ENCODE measurements around the gene PCBP2. TPM values are rescaled to one million over a fixed set of nuclear protein-coding genes. Genes with fewer than 3 reads are reported as not detected.
"Not testable (repeated sequence)": the region's sequence is repeated elsewhere in the genome, so short reads cannot be mapped to it uniquely, and the experiment has no call there.

PCBP2 gene
- total RNA-seq, 1 experiment from 2014 or later = 981 TPM

- no peak for TF ChIP-seq FOXP4 (CRISPR knock-in tag; IDR thresholded peaks at IDR 0.05)
- no peak for TF ChIP-seq ZNF425 (CRISPR knock-in tag; conservative IDR thresholded peaks at IDR 0.05)
- no peak for TF ChIP-seq CREB1 (CRISPR knock-in tag; IDR thresholded peaks at IDR 0.05)
- TF ChIP-seq NR3C1 (CRISPR knock-in tag; conservative IDR thresholded peaks at IDR 0.05; ENCODE audit: low read depth) = no peak
- TF ChIP-seq ZSCAN18 (CRISPR knock-in tag; IDR thresholded peaks at IDR 0.05) = no peak
- TF ChIP-seq ZNF263 (CRISPR knock-in tag; IDR thresholded peaks at IDR 0.05; ENCODE audit: low read depth) = no peak
- TF ChIP-seq MYBL2 (CRISPR knock-in tag; IDR thresholded peaks at IDR 0.05) = no peak
- no peak for TF ChIP-seq TP53 (CRISPR knock-in tag; IDR thresholded peaks at IDR 0.05)
Observed at GRCh38 chr12:53480491-53481442, 28.9 kb downstream of the PCBP2 start (continued).

- not testable (repeated sequence) for H3K27me3 Mint-ChIP-seq (ENCODE audit: low read depth); H3K9me3 Mint-ChIP-seq; DNase-seq (ENCODE audit: low spot score); ATAC-seq; H3K4me3 Mint-ChIP-seq
- H3K4me1 Mint-ChIP-seq = peaks cover 24% of the 10 kb centered on the region
- ChIA-PET POLR2A (interaction anchor here (0.6 to 2.7 kb wide), 10 partner anchors 11 to 214 kb away, joined by 3 to 23 read pairs (median 4); partner anchors contain the start of genes MAP3K12 and TARBP2), CTCF (interaction anchor here (0.6 to 8.1 kb wide), 26 partner anchors 8 to 434 kb away, joined by 3 to 99 read pairs (median 4); partner anchors contain the start of genes AAAS, ATP5MC2, MAP3K12 and NPFF)
- H3K27ac Mint-ChIP-seq = peak overlapping the region; percentile 80; the same call in 1 of the 2 replicates
- H3K36me3 Mint-ChIP-seq = peaks cover 66% of the 10 kb centered on the region
Observed at GRCh38 chr12:53481458-53481857, 29.6 kb downstream of the PCBP2 start.

GRCh38 chr12:53481939-53482586, 30.2 kb downstream of the PCBP2 start:
- Mint-ChIP-seq H3K9me3 (no peaks in the 10 kb centered on the region), H3K4me3 (no peak overlapping the region), H3K27ac (peak overlapping the region; percentile 86), H3K4me1 (peaks cover 18% of the 10 kb centered on the region), H3K27me3 (ENCODE audit: low read depth) (no peaks in the 10 kb centered on the region), H3K36me3 (peaks cover 60% of the 10 kb centered on the region)
- DNase-seq (ENCODE audit: low spot score) (peak; percentile 19), ATAC-seq (peak; percentile 63)
- CTCF ChIA-PET = interaction anchor here (0.5 to 8.1 kb wide), 30 partner anchors 8 to 434 kb away, joined by 3 to 99 read pairs (median 4); partner anchors contain the start of genes AAAS, ATP5MC2, MAP3K12 and NPFF
- POLR2A ChIA-PET = interaction anchor here (0.6 to 2.7 kb wide), 11 partner anchors 11 to 215 kb away, joined by 3 to 23 read pairs (median 3); partner anchors contain the start of genes MAP3K12 and TARBP2
- TF ChIP-seq E2F1 (CRISPR knock-in tag; IDR thresholded peaks at IDR 0.05) (no peak), MLX (CRISPR knock-in tag; IDR thresholded peaks at IDR 0.05) (no peak), ZNF425 (CRISPR knock-in tag; conservative IDR thresholded peaks at IDR 0.05) (0 out of 2 replicates have a peak, but pooled peaks have one; percentile 30), NR2C2 (CRISPR knock-in tag; IDR thresholded peaks at IDR 0.05) (no peak), ZSCAN18 (CRISPR knock-in tag; IDR thresholded peaks at IDR 0.05) (no peak), ZNF281 (CRISPR knock-in tag; IDR thresholded peaks at IDR 0.05) (no peak), GABPB1 (CRISPR knock-in tag; IDR thresholded peaks at IDR 0.05) (no peak), SOX15 (CRISPR knock-in tag; IDR thresholded peaks at IDR 0.05) (no peak)
